ENCODE data around the gene UPK2.

The UPK2 gene

GRCh38 chr11:118957968-118958367 is 1.9 kb downstream of the UPK2 start:
- Histone ChIP-seq H3K4me3 (ENCODE audit: low read depth, low read length, poor library complexity, severe bottlenecking) (no peak overlapping the region), H3K4me1 (ENCODE audit: insufficient read depth, low read length, severe bottlenecking) (no peaks in the 10 kb centered on the region), H3K79me2 (ENCODE audit: insufficient read depth, low read length) (no peaks in the 10 kb centered on the region), H3K9ac (ENCODE audit: low read length) (no peak overlapping the region), H3K9me3 (ENCODE audit: low read length) (no peaks in the 10 kb centered on the region), H3K4me2 (ENCODE audit: low read length) (no peak overlapping the region), H2AFZ (ENCODE audit: low read length) (no peak overlapping the region), H3K27ac (ENCODE audit: low read depth, low read length, poor library complexity, severe bottlenecking) (no peak overlapping the region), H3K9me2 (ENCODE audit: low read depth, low read length) (no peaks in the 10 kb centered on the region), H3K36me3 (ENCODE audit: insufficient read depth, low read length) (no peaks in the 10 kb centered on the region), H4K20me1 (ENCODE audit: insufficient read depth, low read length) (no peaks in the 10 kb centered on the region), H3K27me3 (ENCODE audit: insufficient read depth, low read length) (peaks cover 4% of the 10 kb centered on the region; the same call in 1 of the 2 replicates), H3F3A (ENCODE audit: insufficient read depth, low read length) (no peaks in the 10 kb centered on the region)
- TF ChIP-seq CTCF (IDR thresholded peaks at IDR 0.05; ENCODE audit: low read length) (no peak), EZH2 (IDR thresholded peaks at IDR 0.05; ENCODE audit: borderline replicate concordance, low read length) (no peak)

- peaks cover 4% of the 10 kb centered on the region; the same call in 1 of the 2 replicates for H3K27me3 ChIP-seq (ENCODE audit: insufficient read depth, low read length)
- no peaks in the 10 kb centered on the region for H3K79me2 ChIP-seq (ENCODE audit: insufficient read depth, low read length)
- TF ChIP-seq EZH2 (IDR thresholded peaks at IDR 0.05; ENCODE audit: borderline replicate concordance, low read length), result no peak
- no peak for TF ChIP-seq CTCF (IDR thresholded peaks at IDR 0.05; ENCODE audit: low read length)
- no peaks in the 10 kb centered on the region for H3F3A ChIP-seq (ENCODE audit: insufficient read depth, low read length)
- H3K9me3 ChIP-seq (ENCODE audit: low read length), result no peaks in the 10 kb centered on the region
- H3K9ac ChIP-seq (ENCODE audit: low read length), result no peak overlapping the region
- H3K9me2 ChIP-seq (ENCODE audit: low read depth, low read length), result no peaks in the 10 kb centered on the region
- H2AFZ ChIP-seq (ENCODE audit: low read length), result no peak overlapping the region
- no peaks in the 10 kb centered on the region for H4K20me1 ChIP-seq (ENCODE audit: insufficient read depth, low read length)
- no peaks in the 10 kb centered on the region for H3K36me3 ChIP-seq (ENCODE audit: insufficient read depth, low read length)
- no peak overlapping the region for H3K4me2 ChIP-seq (ENCODE audit: low read length)
- H3K27ac ChIP-seq (ENCODE audit: low read depth, low read length, poor library complexity, severe bottlenecking), result no peak overlapping the region
- no peaks in the 10 kb centered on the region for H3K4me1 ChIP-seq (ENCODE audit: insufficient read depth, low read length, severe bottlenecking)
- H3K4me3 ChIP-seq (ENCODE audit: low read depth, low read length, poor library complexity, severe bottlenecking), result no peak overlapping the region
Observed at GRCh38 chr11:118958577-118958976, 2.5 kb downstream of the UPK2 start.

GRCh38 chr11:118961189-118961588 is 5.1 kb downstream of the UPK2 start:
- no peaks in the 10 kb centered on the region for H3K9me3 ChIP-seq (ENCODE audit: low read length)
- no peaks in the 10 kb centered on the region for H3K36me3 ChIP-seq (ENCODE audit: insufficient read depth, low read length)
- H3K27me3 ChIP-seq (ENCODE audit: insufficient read depth, low read length), result peaks cover 4% of the 10 kb centered on the region; the same call in 1 of the 2 replicates
- H2AFZ ChIP-seq (ENCODE audit: low read length), result no peak overlapping the region
- H3F3A ChIP-seq (ENCODE audit: insufficient read depth, low read length), result no peaks in the 10 kb centered on the region
- H3K4me2 ChIP-seq (ENCODE audit: low read length), result no peak overlapping the region
- H3K9ac ChIP-seq (ENCODE audit: low read length), result no peak overlapping the region
- H3K27ac ChIP-seq (ENCODE audit: low read depth, low read length, poor library complexity, severe bottlenecking), result no peak overlapping the region
- no peaks in the 10 kb centered on the region for H3K4me1 ChIP-seq (ENCODE audit: insufficient read depth, low read length, severe bottlenecking)
- no peak for TF ChIP-seq EZH2 (IDR thresholded peaks at IDR 0.05; ENCODE audit: borderline replicate concordance, low read length)
- no peak for TF ChIP-seq CTCF (IDR thresholded peaks at IDR 0.05; ENCODE audit: low read length)
- H3K79me2 ChIP-seq (ENCODE audit: insufficient read depth, low read length), result no peaks in the 10 kb centered on the region
- H4K20me1 ChIP-seq (ENCODE audit: insufficient read depth, low read length), result no peaks in the 10 kb centered on the region
- H3K4me3 ChIP-seq (ENCODE audit: low read depth, low read length, poor library complexity, severe bottlenecking), result no peak overlapping the region
- no peaks in the 10 kb centered on the region for H3K9me2 ChIP-seq (ENCODE audit: low read depth, low read length)

Data from OCI-LY1 (cell line).